ENCODE data around the gene POLN. TPM values are rescaled to one million over a fixed set of nuclear protein-coding genes. Genes with fewer than 3 reads are reported as not detected.

POLN gene
- total and polyA plus RNA-seq, 2 of the 4 experiments (the other 2 are of a cell fraction) = 0.63 to 0.72 TPM

DNA sequence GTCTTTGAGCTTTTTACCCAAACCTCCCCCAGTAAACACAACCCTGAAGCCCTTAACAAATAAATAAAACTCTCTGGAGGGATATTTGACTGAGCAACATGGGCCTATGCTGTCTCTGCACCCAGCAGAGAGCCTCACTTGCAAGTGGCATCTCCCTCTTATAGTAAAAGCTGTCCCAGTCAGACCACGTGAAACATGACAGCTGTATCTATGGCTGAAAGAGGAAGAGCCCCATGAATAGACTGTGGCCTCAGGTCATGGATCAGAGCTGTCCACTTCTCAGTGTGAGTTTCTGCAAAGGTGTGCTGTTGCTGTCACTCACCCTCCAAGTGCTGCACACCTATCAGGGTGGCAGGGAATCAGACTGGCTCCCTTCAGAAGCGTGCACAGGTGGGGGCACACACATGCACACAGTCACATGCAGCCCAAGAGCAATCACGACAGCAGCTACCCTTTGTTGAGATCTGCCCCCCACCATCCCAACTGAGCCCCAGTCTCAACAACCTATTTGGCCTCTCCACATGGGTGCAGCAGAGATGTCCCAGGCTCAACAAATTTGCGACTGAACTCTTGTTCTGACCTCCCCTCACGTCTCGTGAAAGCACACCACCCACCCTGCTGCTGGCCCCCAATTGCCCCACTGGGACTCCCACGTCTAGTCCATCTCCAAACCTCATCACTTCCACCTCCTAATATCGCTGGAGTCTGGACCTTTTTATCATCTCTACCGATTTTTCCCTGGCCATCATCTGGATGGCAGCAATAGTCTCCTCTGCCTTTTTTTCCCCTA is 137.2 kb downstream of the POLN start:
- H3K4ac ChIP-seq (ENCODE audit: low read depth, low read length) = no peak overlapping the region
- no TSS peak for BruUV-seq (replicated peaks)
- H3K27me3 ChIP-seq (ENCODE audit: control insufficient read depth, insufficient read depth, low read length) = peaks cover 11% of the 10 kb centered on the region
- no peak for DNase-seq
- H3K4me2 ChIP-seq (ENCODE audit: low read depth, low read length) = no peak overlapping the region
- intact Hi-C loops (cut with micrococcal nuclease) = no loop called here
- H2AK9ac ChIP-seq (replicated peaks; ENCODE audit: low read depth, low read length, poor library complexity) = no peak overlapping the region
- H3K18ac ChIP-seq (ENCODE audit: low read depth, low read length) = no peak overlapping the region
- ATAC-seq (ENCODE audit: low read depth) = no peak
- H3K56ac ChIP-seq (ENCODE audit: extremely low read depth, insufficient read depth, low read length) = no peak overlapping the region
- H2BK15ac ChIP-seq (ENCODE audit: low read depth, low read length) = no peak overlapping the region
- no peak overlapping the region for H3K23ac ChIP-seq (ENCODE audit: low read depth, low read length)
- H2BK120ac ChIP-seq (ENCODE audit: low read depth, low read length) = no peak overlapping the region
- no peak overlapping the region for H2BK20ac ChIP-seq (ENCODE audit: low read depth, low read length)
- H3K79me1 ChIP-seq (ENCODE audit: low read depth in 1 of 2, low read length in 2 of 2) = no peaks in the 10 kb centered on the region
- H3K4me1 ChIP-seq (ENCODE audit: control insufficient read depth, insufficient read depth, low read length) = peaks cover 3% of the 10 kb centered on the region; the same call in 1 of the 2 replicates
- H3K4me3 ChIP-seq (ENCODE audit: insufficient read depth, low read depth, low read length) = no peak overlapping the region
- ChIA-PET POLR2A (ENCODE audit: unreplicated experiment) (no interaction called here), CTCF (no interaction called here)
- H4K20me1 ChIP-seq (ENCODE audit: insufficient read depth, low read length) = no peaks in the 10 kb centered on the region
- no peak overlapping the region for H4K91ac ChIP-seq (ENCODE audit: insufficient read depth, low read depth, low read length)
- H2AFZ ChIP-seq (replicated peaks; ENCODE audit: low read length, poor library complexity) = peak overlapping the region; percentile 10
- H3K14ac ChIP-seq (replicated peaks; ENCODE audit: low read depth, low read length) = no peak overlapping the region
- no peak overlapping the region for H4K8ac ChIP-seq (ENCODE audit: low read depth in 2 of 2, low read length in 2 of 2)
- H2BK5ac ChIP-seq (ENCODE audit: low read depth, low read length, poor library complexity, severe bottlenecking) = no peak overlapping the region
- H3K9ac ChIP-seq (ENCODE audit: low read depth, low read length) = no peak overlapping the region
- H2AK5ac ChIP-seq (ENCODE audit: low read depth, low read length) = no peak overlapping the region
- in situ Hi-C loops (cut with MboI; ENCODE audit: low sequenced_read_pairs) = no loop called here
- dilution Hi-C loops (cut with HindIII; ENCODE audit: low sequenced_read_pairs, unreplicated experiment) = no loop called here
- H3K9me1 ChIP-seq (ENCODE audit: insufficient read depth, low read length) = peaks cover 7% of the 10 kb centered on the region; the same call in 1 of the 2 replicates
- H3K9me3 ChIP-seq (ENCODE audit: control insufficient read depth, insufficient read depth, low read length) = peaks cover 6% of the 10 kb centered on the region
- no peak overlapping the region for H3K27ac ChIP-seq (ENCODE audit: insufficient read depth, low read length)
- H4K5ac ChIP-seq (ENCODE audit: low read depth, low read length) = no peak overlapping the region
- no peaks in the 10 kb centered on the region for H3K36me3 ChIP-seq (ENCODE audit: control insufficient read depth, insufficient read depth, low read length)
- TF ChIP-seq, protein P1, sequence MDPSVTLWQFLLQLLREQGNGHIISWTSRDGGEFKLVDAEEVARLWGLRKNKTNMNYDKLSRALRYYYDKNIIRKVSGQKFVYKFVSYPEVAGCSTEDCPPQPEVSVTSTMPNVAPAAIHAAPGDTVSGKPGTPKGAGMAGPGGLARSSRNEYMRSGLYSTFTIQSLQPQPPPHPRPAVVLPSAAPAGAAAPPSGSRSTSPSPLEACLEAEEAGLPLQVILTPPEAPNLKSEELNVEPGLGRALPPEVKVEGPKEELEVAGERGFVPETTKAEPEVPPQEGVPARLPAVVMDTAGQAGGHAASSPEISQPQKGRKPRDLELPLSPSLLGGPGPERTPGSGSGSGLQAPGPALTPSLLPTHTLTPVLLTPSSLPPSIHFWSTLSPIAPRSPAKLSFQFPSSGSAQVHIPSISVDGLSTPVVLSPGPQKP (IDR thresholded peaks at IDR 0.05; ENCODE audit: borderline replicate concordance, low read depth, low read length) = no peak
- TF ChIP-seq MAZ (IDR thresholded peaks at IDR 0.05; ENCODE audit: borderline replicate concordance, low read depth, low read length) (no peak), NFE2L2 (IDR thresholded peaks at IDR 0.05; ENCODE audit: low read depth, low read length) (no peak), CHD1 (IDR thresholded peaks at IDR 0.05; ENCODE audit: low read depth, low read length) (no peak), SMC3 (IDR thresholded peaks at IDR 0.05; ENCODE audit: low read depth, low read length) (no peak), RAD21 (IDR thresholded peaks at IDR 0.05; ENCODE audit: low read length) (no peak), FOS (IDR thresholded peaks at IDR 0.05; ENCODE audit: low read depth, low read length) (no peak), MAFK (IDR thresholded peaks at IDR 0.05; ENCODE audit: low read depth, low read length) (no peak), RFX5 (IDR thresholded peaks at IDR 0.05; ENCODE audit: low read depth, low read length) (no peak)
- TF ChIP-seq, protein P2, sequence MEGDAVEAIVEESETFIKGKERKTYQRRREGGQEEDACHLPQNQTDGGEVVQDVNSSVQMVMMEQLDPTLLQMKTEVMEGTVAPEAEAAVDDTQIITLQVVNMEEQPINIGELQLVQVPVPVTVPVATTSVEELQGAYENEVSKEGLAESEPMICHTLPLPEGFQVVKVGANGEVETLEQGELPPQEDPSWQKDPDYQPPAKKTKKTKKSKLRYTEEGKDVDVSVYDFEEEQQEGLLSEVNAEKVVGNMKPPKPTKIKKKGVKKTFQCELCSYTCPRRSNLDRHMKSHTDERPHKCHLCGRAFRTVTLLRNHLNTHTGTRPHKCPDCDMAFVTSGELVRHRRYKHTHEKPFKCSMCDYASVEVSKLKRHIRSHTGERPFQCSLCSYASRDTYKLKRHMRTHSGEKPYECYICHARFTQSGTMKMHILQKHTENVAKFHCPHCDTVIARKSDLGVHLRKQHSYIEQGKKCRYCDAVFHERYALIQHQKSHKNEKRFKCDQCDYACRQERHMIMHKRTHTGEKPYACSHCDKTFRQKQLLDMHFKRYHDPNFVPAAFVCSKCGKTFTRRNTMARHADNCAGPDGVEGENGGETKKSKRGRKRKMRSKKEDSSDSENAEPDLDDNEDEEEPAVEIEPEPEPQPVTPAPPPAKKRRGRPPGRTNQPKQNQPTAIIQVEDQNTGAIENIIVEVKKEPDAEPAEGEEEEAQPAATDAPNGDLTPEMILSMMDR (conservative IDR thresholded peaks at IDR 0.05; ENCODE audit: low read depth, low read length) = no peak
- WGBS, 2 experiments (ENCODE audit: extremely low coverage in 2 of 2, insufficient read length in 1 of 2) = 74% methylated on average over 7 of the region's 9 CpGs; no CpG with 5 or more reads in 1 of the 2 experiments

All from IMR-90 (cell line).